ENCODE data around the gene KCNN4. TPM values are rescaled to one million over a fixed set of nuclear protein-coding genes. Genes with fewer than 3 reads are reported as not detected.
"Not testable (repeated sequence)": the region's sequence is repeated elsewhere in the genome, so short reads cannot be mapped to it uniquely, and the experiment has no call there.

Gene KCNN4
- total RNA-seq, 6 experiments from 2014 or later, result 0.18 to 1.4 (median 0.27) TPM; not detected in 1

- no peaks in the 10 kb centered on the region for H3K9me3 ChIP-seq
- DNase-seq, result no peak
- ATAC-seq, result no peak
- intact Hi-C loops (cut with DNase I), result no loop called here
- no peaks in the 10 kb centered on the region for H3K4me1 ChIP-seq
- no CpG with 5 or more reads among the region's 7 CpGs for WGBS (ENCODE audit: insufficient coverage, low coverage, low lambda C conversion rate, missing lambda C conversion rate)
- H3K4me3 ChIP-seq, result no peak overlapping the region
- no peak for TF ChIP-seq CTCF (IDR thresholded peaks at IDR 0.05)
- no peak for TF ChIP-seq POLR2A (IDR thresholded peaks at IDR 0.05)
- no peaks in the 10 kb centered on the region for H3K27me3 ChIP-seq
- H3K27ac ChIP-seq, result no peak overlapping the region
- H3K36me3 ChIP-seq, result no peaks in the 10 kb centered on the region
Observed at GRCh38 chr19:43767316-43767715, 13.5 kb downstream of the KCNN4 start.

- no peaks in the 10 kb centered on the region for H3K27me3 ChIP-seq
- no peaks in the 10 kb centered on the region for H3K9me3 ChIP-seq
- no peak overlapping the region for H3K27ac ChIP-seq
- no peaks in the 10 kb centered on the region for H3K36me3 ChIP-seq
- DNase-seq (no peak), ATAC-seq (no peak)
- intact Hi-C loops (cut with DNase I), result no loop called here
- no peaks in the 10 kb centered on the region for H3K4me1 ChIP-seq
- no peak overlapping the region for H3K4me3 ChIP-seq
- WGBS (ENCODE audit: insufficient coverage, low coverage, low lambda C conversion rate, missing lambda C conversion rate), result no CpG with 5 or more reads among the region's 4 CpGs
- TF ChIP-seq CTCF (IDR thresholded peaks at IDR 0.05), result no peak
- TF ChIP-seq POLR2A (IDR thresholded peaks at IDR 0.05), result no peak
Observed at GRCh38 chr19:43766755-43767043, 14.1 kb downstream of the KCNN4 start.

- no peaks in the 10 kb centered on the region for H3K36me3 ChIP-seq
- intact Hi-C loops (cut with DNase I), result no loop called here
- TF ChIP-seq POLR2A (IDR thresholded peaks at IDR 0.05) (no peak), CTCF (IDR thresholded peaks at IDR 0.05) (no peak)
- no peaks in the 10 kb centered on the region for H3K4me1 ChIP-seq
- no peaks in the 10 kb centered on the region for H3K9me3 ChIP-seq
- no peaks in the 10 kb centered on the region for H3K27me3 ChIP-seq
- WGBS (ENCODE audit: insufficient coverage, low coverage, low lambda C conversion rate, missing lambda C conversion rate), result 62% methylated on average over 8 of the region's 16 CpGs
- H3K4me3 ChIP-seq, result no peak overlapping the region
- ATAC-seq (peak in 3 of 4 donors; percentile 13 to 62 (median 23)), DNase-seq (peak in 1 of 3 donors; percentile 37)
- no peak overlapping the region for H3K27ac ChIP-seq
Observed at GRCh38 chr19:43765109-43765876, 15.5 kb downstream of the KCNN4 start.

GRCh38 chr19:43764684-43765083 lies 16.1 kb downstream of the KCNN4 start:
- H3K4me1 ChIP-seq; H3K9me3 ChIP-seq; H3K27ac ChIP-seq; intact Hi-C loops (cut with DNase I); H3K36me3 ChIP-seq; ATAC-seq; H3K4me3 ChIP-seq; H3K27me3 ChIP-seq: not testable (repeated sequence)
- WGBS (ENCODE audit: insufficient coverage, low coverage, low lambda C conversion rate, missing lambda C conversion rate), result 58% methylated on average over 6 of the region's 8 CpGs
- peak in 1 of 3 donors; percentile 3 for DNase-seq

- no peaks in the 10 kb centered on the region for H3K36me3 ChIP-seq
- no peaks in the 10 kb centered on the region for H3K9me3 ChIP-seq
- WGBS (ENCODE audit: insufficient coverage, low coverage, low lambda C conversion rate, missing lambda C conversion rate), result 14% methylated on average over 1 of the region's 3 CpGs
- intact Hi-C loops (cut with DNase I), result no loop called here
- no peak overlapping the region for H3K4me3 ChIP-seq
- no peaks in the 10 kb centered on the region for H3K27me3 ChIP-seq
- TF ChIP-seq CTCF (IDR thresholded peaks at IDR 0.05), result no peak
- no peak for TF ChIP-seq POLR2A (IDR thresholded peaks at IDR 0.05)
- DNase-seq (peak in 1 of 3 donors; percentile 33), ATAC-seq (peak in 2 of 4 donors; percentile 25 to 40)
- no peak overlapping the region for H3K27ac ChIP-seq
- H3K4me1 ChIP-seq, result no peaks in the 10 kb centered on the region
Observed at GRCh38 chr19:43763473-43763939, 17.3 kb downstream of the KCNN4 start.
